ENCODE data around the gene CMC2.

CMC2 gene

GRCh38 chr16:80990577-80990976 is 16.1 kb downstream of the CMC2 start:
- no peak for TF ChIP-seq CTCF (IDR thresholded peaks at IDR 0.05; ENCODE audit: insufficient read depth, low read depth, low read length, missing control alignments)
- no peak overlapping the region for H3K4me3 ChIP-seq (ENCODE audit: low read length)
- DNase-seq (ENCODE audit: low read depth), result no peak

- no peak overlapping the region for H3K4me3 ChIP-seq (ENCODE audit: low read length)
- DNase-seq (ENCODE audit: low read depth), result no peak
- no peak for TF ChIP-seq CTCF (IDR thresholded peaks at IDR 0.05; ENCODE audit: insufficient read depth, low read depth, low read length, missing control alignments)
Observed at GRCh38 chr16:80989801-80990200, 16.9 kb downstream of the CMC2 start.

- H3K4me3 ChIP-seq (ENCODE audit: low read length), result no peak overlapping the region
- DNase-seq (ENCODE audit: low read depth), result no peak
- TF ChIP-seq CTCF (IDR thresholded peaks at IDR 0.05; ENCODE audit: insufficient read depth, low read depth, low read length, missing control alignments), result no peak
Observed at GRCh38 chr16:80988756-80989155, 17.9 kb downstream of the CMC2 start.

GRCh38 chr16:80986557-80986956 is 20.1 kb downstream of the CMC2 start:
- no peak overlapping the region for H3K4me3 ChIP-seq (ENCODE audit: low read length)
- TF ChIP-seq CTCF (IDR thresholded peaks at IDR 0.05; ENCODE audit: insufficient read depth, low read depth, low read length, missing control alignments), result no peak
- DNase-seq (ENCODE audit: low read depth), result no peak

GRCh38 chr16:80985611-80986010 is 21.1 kb downstream of the CMC2 start:
- DNase-seq (ENCODE audit: low read depth), result no peak

GRCh38 chr16:80984124-80984892 is 22.4 kb downstream of the CMC2 start:
- no peak overlapping the region for H3K4me3 ChIP-seq (ENCODE audit: low read length)
- no peak for TF ChIP-seq CTCF (IDR thresholded peaks at IDR 0.05; ENCODE audit: insufficient read depth, low read depth, low read length, missing control alignments)
- no peak for DNase-seq (ENCODE audit: low read depth)

More at GRCh38 chr16:80985611-80986010, 21.1 kb downstream of the CMC2 start:
- TF ChIP-seq CTCF (IDR thresholded peaks at IDR 0.05; ENCODE audit: insufficient read depth, low read depth, low read length, missing control alignments), result no peak
- no peak overlapping the region for H3K4me3 ChIP-seq (ENCODE audit: low read length)

GRCh38 chr16:80982646-80983045 is 24.0 kb downstream of the CMC2 start:
- no peak for DNase-seq (ENCODE audit: low read depth)
- TF ChIP-seq CTCF (IDR thresholded peaks at IDR 0.05; ENCODE audit: insufficient read depth, low read depth, low read length, missing control alignments), result no peak
- no peak overlapping the region for H3K4me3 ChIP-seq (ENCODE audit: low read length)
